Skeletal muscle tissue (tissue), 4 donors: ENCODE measurements around the gene CDC26. TPM values are rescaled to one million over a fixed set of nuclear protein-coding genes. Genes with fewer than 3 reads are reported as not detected.

Experiments
- H3K27ac ChIP-seq: one replicate; pipeline ENCODE4 v1.7.0; 2013; ENCODE audit warnings: mild to moderate bottlenecking, low read depth, low read length, inconsistent platforms
- H3K27me3 ChIP-seq, 3 donors: one replicate each; pipeline ENCODE4 v1.7.0; 2013; ENCODE audit warnings: low read length in 3 of 3; ENCODE audit not compliant: control insufficient read depth in 3 of 3, insufficient read depth in 3 of 3
- H3K36me3 ChIP-seq, 3 donors: one replicate each; pipeline ENCODE4 v1.7.0; 2013; ENCODE audit warnings: low read length in 3 of 3; ENCODE audit not compliant: control insufficient read depth in 3 of 3, insufficient read depth in 3 of 3
- H3K4me1 ChIP-seq, 3 donors: one replicate each; pipeline ENCODE4 v1.7.0; 2013; ENCODE audit warnings: low read length in 3 of 3, mild to moderate bottlenecking in 3 of 3; ENCODE audit not compliant: control insufficient read depth in 3 of 3, insufficient read depth in 3 of 3
- H3K4me3 ChIP-seq, 3 donors: one replicate each; pipeline ENCODE4 v1.7.0; 2013; ENCODE audit warnings: low read length in 3 of 3
- H3K9ac ChIP-seq, 3 donors: one replicate each; pipeline ENCODE4 v1.7.0; 2013; ENCODE audit warnings: low read length in 3 of 3, mild to moderate bottlenecking in 3 of 3, moderate library complexity in 2 of 3, low read depth in 1 of 3
- H3K9me3 ChIP-seq, 3 donors: one replicate each; pipeline ENCODE4 v1.7.0; 2013; ENCODE audit warnings: low read length in 3 of 3; ENCODE audit not compliant: control insufficient read depth in 3 of 3
- total RNA-seq: library from RNA; depleted of rRNA; stranded (reverse); fragments of >200 nt; gene quantifications from one replicate; pipeline ENCODE4 v1.2.3, GENCODE V29; 2014
- donor health status: Osteomylitis.

CDC26 gene
- total RNA-seq, 1 donor from 2014 or later, result 28.2 TPM

DNA sequence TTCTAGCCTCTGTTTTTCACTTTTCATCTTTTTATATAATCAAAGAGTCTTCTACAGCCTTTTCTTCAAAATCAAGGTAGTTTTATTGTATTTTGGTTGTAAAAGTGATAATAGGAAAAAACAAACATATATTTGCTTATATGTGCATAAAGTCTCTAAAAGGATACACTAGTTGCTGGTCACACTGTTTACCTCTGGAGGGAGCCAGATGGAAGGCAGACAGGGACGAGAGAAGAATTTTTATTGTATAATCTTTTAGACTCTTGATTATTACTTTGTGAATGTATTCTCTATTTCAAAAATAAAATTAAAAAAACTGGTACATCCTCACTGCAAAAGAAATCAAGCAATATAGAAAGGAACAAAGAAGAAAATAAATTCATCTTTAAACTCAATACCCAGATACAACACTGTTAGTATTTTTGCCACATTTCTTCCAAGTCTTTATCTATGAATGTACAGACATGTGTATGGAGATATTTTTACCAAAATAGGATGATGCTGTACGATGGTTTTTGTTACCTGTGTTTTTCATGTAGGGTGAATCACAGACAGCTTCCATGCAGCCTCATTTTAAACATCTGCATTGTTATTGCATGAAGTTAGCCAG, 33.9 kb upstream of the CDC26 start:
- Histone ChIP-seq H3K9me3 (no peaks in the 10 kb centered on the region), H3K36me3 (no peaks in the 10 kb centered on the region), H3K4me1 (no peaks in the 10 kb centered on the region), H3K4me3 (no peak overlapping the region), H3K27ac (no peak overlapping the region), H3K9ac (no peak overlapping the region), H3K27me3 (peaks cover 0 to 3% (median 2%) of the 10 kb centered on the region in 3 donors)

DNA sequence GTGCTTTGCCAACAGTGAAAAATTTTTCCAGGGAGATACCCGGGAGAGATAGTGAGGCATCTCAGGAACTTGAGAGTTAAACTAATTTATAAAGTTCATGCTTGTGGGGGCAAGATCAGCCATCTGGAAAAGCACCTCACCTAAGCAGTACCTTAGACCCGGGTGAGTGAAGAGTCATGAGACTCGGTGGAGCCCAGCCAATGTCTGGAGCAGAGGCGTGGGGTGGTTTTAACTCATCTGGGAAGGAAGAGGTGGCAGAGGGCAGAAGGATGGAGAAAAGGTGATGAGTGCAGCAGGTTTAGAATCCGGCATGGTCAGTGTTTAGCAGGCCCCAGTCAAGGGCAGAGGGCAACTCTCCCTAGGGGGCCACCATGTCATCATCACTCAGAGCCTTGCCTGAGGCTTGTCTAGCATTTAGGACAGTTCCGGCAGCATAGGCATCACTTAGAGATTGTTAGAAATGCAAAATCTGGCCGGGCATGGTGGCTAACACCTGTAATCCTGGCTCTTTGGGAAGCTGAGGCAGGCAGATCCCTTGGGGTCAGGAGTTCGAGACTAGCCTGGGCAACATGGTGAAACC, 32.1 kb upstream of the CDC26 start:
- H3K4me3 ChIP-seq, result no peak overlapping the region
- H3K4me1 ChIP-seq, result no peaks in the 10 kb centered on the region
- H3K27me3 ChIP-seq, result peaks cover 0 to 3% (median 2%) of the 10 kb centered on the region in 3 donors
- no peaks in the 10 kb centered on the region for H3K36me3 ChIP-seq
- no peaks in the 10 kb centered on the region for H3K9me3 ChIP-seq
- no peak overlapping the region for H3K27ac ChIP-seq
- no peak overlapping the region for H3K9ac ChIP-seq

DNA sequence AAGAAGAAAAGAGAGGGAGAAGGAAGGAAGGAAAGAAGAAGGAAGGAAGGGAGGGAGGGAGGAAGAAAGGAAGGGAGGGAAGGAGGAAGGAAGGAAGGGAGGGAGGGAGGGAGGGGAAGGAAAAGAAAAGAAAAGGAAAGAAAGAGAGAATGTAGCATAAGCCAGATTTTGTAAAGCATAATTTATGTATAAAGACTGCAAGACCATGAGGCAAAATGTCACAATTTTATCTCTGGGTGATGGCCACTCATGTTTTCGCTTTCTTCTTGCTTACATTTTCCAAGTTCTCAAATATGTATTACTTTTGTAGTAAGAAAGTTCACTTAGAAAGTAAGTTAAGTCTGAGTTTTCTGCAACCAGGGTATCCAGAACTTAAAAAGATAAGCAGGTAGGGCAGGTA, 31.2 kb upstream of the CDC26 start:
- H3K27me3 ChIP-seq, result peaks cover 0 to 3% (median 2%) of the 10 kb centered on the region in 3 donors
- H3K9me3 ChIP-seq, result no peaks in the 10 kb centered on the region
- H3K9ac ChIP-seq, result no peak overlapping the region
- H3K27ac ChIP-seq, result no peak overlapping the region
- H3K4me1 ChIP-seq, result no peaks in the 10 kb centered on the region
- H3K4me3 ChIP-seq, result no peak overlapping the region
- no peaks in the 10 kb centered on the region for H3K36me3 ChIP-seq

DNA sequence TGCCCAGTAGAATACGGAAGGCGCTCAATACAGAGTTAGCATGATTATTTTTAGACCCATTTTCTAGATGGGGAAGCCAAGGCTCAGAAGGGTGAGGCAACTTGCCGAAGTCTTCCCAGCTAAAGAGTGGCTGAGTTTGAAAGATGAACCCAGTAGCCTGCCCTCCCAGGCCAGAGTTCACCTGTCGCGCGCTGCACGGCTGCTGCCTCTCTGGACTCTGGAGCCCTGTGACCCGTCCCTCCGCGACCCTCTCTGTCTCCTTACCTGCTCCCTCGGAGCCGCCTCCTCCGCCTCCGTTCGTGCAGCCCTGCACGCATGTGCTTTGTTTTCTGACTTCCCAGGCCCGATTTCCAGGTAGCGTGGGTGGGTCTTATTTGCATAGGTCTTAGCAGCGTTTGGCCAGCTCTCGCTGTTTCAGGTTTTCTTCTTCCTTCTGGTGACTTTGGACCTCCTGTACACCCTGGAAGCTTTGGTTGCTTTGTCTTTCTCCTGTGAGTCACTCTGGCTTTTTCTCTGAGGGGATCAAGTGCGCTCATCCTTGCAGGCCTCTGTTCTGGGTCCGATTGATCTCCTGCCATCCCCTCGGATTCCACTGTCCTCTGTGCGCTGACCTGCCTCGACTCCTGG, 27.5 kb upstream of the CDC26 start, which contains the start of gene RNF183:
RNF183 (minus strand) TSS at position 585 of the 627 bp plus-strand sequence. CDS start 5,192 bp downstream, outside the sequence.
- Histone ChIP-seq H3K4me1 (no peaks in the 10 kb centered on the region), H3K27ac (no peak within 1 kb of the TSS), H3K9ac (no peak within 1 kb of the TSS), H3K9me3 (no peaks in the 10 kb centered on the region), H3K36me3 (no peaks in the 10 kb centered on the region), H3K27me3 (peaks cover 0 to 3% (median 2%) of the 10 kb centered on the region in 3 donors), H3K4me3 (no peak within 1 kb of the TSS)

DNA sequence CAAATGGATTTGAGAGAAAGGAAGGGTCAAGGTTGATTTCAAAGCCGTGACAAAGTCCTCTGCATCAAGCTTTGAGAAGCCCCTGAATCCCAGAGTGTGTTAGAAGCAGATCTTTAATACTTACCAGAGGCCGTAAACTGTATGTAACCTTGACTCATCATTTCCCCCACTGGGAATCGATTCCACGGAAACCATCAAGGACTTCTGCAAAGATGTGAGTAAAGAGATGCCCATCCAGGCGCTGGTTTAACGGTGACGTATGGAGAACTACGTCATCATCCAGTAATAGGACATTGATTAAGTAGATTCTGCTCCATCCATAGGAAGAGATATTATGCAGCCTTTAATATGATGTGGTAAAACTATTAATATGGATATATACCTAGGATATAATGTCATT, 26.2 kb upstream of the CDC26 start:
- Histone ChIP-seq H3K9me3 (no peaks in the 10 kb centered on the region), H3K36me3 (no peaks in the 10 kb centered on the region), H3K4me3 (no peak overlapping the region), H3K27ac (no peak overlapping the region), H3K4me1 (no peaks in the 10 kb centered on the region), H3K9ac (no peak overlapping the region), H3K27me3 (no peaks in the 10 kb centered on the region)

DNA sequence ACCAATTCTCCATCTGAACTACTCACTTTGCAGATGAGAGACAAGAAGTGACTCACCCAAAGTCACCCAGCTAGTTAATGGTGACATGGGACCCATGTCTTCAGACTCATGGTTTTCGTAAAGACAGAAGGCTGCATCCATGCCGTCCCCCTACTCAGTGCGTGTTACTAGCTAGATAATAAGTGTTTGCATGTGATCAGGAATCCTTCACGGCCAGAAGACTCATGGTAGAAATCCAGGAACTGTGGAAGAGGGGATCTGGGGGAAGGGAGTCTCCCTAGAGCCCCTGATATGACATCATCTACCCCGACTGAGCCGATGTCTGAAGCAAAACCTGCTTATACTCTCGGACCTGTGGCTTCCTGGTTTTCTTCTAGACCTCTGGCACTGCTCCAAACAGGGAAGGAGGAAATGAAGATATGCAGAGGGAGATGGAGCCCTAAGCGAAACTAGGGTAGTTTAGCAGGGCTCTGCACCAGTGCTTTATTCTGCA, 24.5 kb upstream of the CDC26 start:
- no peak overlapping the region for H3K27ac ChIP-seq
- H3K4me1 ChIP-seq, result no peaks in the 10 kb centered on the region
- H3K4me3 ChIP-seq, result no peak overlapping the region
- no peaks in the 10 kb centered on the region for H3K9me3 ChIP-seq
- H3K36me3 ChIP-seq, result no peaks in the 10 kb centered on the region
- H3K27me3 ChIP-seq, result no peaks in the 10 kb centered on the region
- peak overlapping the region in 1 of 3 donors; percentile 15 for H3K9ac ChIP-seq

DNA sequence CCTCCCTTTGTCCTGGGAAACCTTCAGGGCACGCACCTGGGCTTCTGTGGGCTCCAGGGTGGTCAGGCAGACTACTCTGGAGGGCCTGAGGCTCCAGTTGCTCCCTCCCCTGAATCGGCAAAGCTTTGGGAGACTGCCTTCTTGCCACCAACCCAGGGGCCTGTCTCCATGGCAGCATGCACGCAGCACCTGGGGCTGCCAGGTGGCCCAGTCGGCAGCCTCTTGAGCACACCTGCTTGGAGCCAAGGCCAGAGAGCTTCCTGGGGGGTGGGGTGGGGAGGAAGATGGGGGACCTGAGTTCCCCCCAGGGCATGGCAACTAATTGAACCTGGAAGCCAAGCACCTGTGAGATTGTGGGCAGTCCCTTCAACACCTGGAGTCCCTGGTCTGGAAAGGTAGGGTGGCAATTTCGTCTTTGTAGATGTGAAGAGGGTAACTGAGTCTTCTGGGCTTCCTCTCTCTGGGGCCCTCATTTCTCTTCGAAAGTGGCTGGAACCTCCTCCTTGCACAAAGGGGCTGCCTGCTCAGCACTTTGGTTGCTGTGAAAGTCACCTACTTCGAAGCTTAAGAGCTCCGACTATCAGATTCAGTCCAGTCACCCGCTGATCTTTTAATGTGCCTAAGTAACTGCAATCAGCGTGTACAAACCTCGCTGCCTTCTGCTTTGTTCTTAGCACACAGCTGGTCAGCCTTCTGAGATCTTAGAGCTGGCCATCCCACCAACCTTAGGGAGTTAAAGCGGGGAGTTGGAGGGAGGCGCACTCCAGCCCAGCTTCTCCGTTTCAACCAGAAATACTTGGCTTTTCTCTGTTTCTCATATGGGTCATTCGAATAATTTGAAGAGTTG, 23.8 kb upstream of the CDC26 start:
- Histone ChIP-seq H3K4me1 (no peaks in the 10 kb centered on the region), H3K27ac (no peak overlapping the region), H3K9me3 (no peaks in the 10 kb centered on the region), H3K4me3 (no peak overlapping the region), H3K27me3 (no peaks in the 10 kb centered on the region), H3K36me3 (peaks cover 0 to under 1% (median 0%) of the 10 kb centered on the region in 3 donors), H3K9ac (no peak overlapping the region)

DNA sequence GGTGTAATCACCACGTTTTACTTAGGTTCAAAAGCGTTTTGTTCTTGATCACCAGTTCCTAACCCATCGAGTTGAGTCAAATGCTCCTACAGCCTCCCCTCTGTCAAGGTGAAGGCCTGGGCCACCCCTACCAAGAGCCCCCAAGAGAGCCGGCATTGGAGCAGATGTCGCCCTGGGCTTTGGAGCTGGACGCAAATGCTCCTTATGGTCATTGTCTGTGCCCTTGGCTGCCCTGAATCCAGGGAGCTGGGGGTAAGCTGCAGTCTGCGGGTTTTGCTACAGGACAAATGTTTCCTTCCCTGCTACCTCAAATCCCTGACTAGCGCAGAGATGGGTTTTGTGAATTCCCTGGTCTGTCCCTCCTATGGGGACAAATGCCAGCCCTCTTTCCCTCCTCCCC, 22.9 kb upstream of the CDC26 start:
- H3K9ac ChIP-seq, result no peak overlapping the region
- H3K4me3 ChIP-seq, result no peak overlapping the region
- no peaks in the 10 kb centered on the region for H3K9me3 ChIP-seq
- H3K27me3 ChIP-seq, result no peaks in the 10 kb centered on the region
- H3K27ac ChIP-seq, result no peak overlapping the region
- no peaks in the 10 kb centered on the region for H3K4me1 ChIP-seq
- peaks cover 2 to 6% (median 3%) of the 10 kb centered on the region in 3 donors for H3K36me3 ChIP-seq

DNA sequence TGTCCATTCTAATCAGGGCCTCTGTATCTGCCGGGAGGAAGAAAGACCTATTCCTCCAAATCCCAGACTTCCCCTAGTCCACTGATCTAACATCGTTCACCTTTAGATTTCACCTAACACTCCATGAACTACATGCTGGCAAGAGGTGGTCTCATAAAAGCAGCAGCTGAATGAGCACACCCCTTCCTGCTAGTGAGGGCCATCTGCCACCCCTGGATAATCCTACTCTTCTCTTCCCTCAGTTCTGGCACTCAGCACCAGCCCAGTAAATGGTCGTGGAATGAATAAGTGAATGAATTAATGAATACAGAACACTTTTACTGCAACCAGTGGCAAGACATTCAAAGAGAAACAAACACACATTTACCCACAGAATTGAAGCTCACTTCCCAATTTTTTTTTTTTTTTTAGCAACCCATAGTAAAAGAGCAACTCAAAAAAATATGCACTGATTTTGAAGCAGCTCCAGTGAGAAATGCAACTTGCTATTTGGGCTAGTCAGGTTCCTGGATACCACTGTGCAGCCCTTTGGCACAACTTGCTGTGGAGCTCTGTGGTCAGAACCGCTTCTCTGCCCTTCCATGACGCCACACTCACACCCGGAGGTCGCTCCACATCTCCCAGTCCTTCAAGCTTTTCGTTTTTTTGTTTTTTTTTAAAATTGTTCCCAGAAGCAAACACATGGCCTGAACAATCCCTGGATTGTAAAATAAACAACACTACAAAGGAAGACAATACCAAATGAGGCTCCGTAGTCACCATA, 21.6 kb upstream of the CDC26 start:
- H3K27me3 ChIP-seq, result no peaks in the 10 kb centered on the region
- no peak overlapping the region for H3K4me3 ChIP-seq
- peaks cover 8 to 19% (median 10%) of the 10 kb centered on the region in 3 donors for H3K36me3 ChIP-seq
- no peak overlapping the region for H3K27ac ChIP-seq
- H3K9ac ChIP-seq, result no peak overlapping the region
- no peaks in the 10 kb centered on the region for H3K4me1 ChIP-seq
- no peaks in the 10 kb centered on the region for H3K9me3 ChIP-seq
